ENCODE results near the gene COQ9.

COQ9 gene

DNA sequence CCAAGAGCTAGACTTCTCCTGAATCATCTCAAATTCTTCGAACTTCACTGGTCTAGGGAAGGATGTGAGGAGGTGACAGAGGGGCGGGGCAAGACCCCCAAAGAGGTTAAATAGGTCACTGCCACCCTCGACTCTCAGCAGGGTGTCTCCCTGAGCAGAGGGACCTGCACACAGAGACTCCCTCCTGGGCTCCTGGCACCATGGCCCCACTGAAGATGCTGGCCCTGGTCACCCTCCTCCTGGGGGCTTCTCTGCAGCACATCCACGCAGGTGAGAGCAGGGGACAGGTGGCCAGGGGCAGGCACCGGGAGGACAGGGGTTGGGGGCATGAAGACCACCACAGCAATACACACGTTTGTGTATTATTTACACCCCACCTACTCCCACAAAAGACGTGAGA is 33.5 kb upstream of the COQ9 start:
- H3K9ac ChIP-seq (ENCODE audit: low read depth, low read length, poor library complexity, severe bottlenecking) = no peak overlapping the region
- no peaks in the 10 kb centered on the region for H3K9me3 ChIP-seq (ENCODE audit: insufficient read depth, low read depth, low read length)
- H3K79me2 ChIP-seq (ENCODE audit: insufficient read depth, low read length) = no peaks in the 10 kb centered on the region
- H3K4me3 ChIP-seq (ENCODE audit: low read length, poor library complexity, severe bottlenecking) = no peak overlapping the region
- no peaks in the 10 kb centered on the region for H3K9me2 ChIP-seq (replicated peaks; ENCODE audit: low read depth, low read length)
- H3K36me3 ChIP-seq (ENCODE audit: insufficient read depth, low read length) = no peaks in the 10 kb centered on the region
- no peaks in the 10 kb centered on the region for H4K20me1 ChIP-seq (ENCODE audit: insufficient read depth, low read length, poor library complexity, severe bottlenecking)
- H2AFZ ChIP-seq (ENCODE audit: low read length) = no peak overlapping the region
- no peak overlapping the region for H3K4me2 ChIP-seq (ENCODE audit: low read depth, low read length, poor library complexity, severe bottlenecking)
- no peaks in the 10 kb centered on the region for H3F3A ChIP-seq (ENCODE audit: low read depth)
- H3K4me1 ChIP-seq (ENCODE audit: insufficient read depth, low read length, poor library complexity, severe bottlenecking) = peaks cover 13% of the 10 kb centered on the region
- no peak for TF ChIP-seq EZH2phosphoT487 (IDR thresholded peaks at IDR 0.05; ENCODE audit: borderline replicate concordance)
- TF ChIP-seq, protein P1, sequence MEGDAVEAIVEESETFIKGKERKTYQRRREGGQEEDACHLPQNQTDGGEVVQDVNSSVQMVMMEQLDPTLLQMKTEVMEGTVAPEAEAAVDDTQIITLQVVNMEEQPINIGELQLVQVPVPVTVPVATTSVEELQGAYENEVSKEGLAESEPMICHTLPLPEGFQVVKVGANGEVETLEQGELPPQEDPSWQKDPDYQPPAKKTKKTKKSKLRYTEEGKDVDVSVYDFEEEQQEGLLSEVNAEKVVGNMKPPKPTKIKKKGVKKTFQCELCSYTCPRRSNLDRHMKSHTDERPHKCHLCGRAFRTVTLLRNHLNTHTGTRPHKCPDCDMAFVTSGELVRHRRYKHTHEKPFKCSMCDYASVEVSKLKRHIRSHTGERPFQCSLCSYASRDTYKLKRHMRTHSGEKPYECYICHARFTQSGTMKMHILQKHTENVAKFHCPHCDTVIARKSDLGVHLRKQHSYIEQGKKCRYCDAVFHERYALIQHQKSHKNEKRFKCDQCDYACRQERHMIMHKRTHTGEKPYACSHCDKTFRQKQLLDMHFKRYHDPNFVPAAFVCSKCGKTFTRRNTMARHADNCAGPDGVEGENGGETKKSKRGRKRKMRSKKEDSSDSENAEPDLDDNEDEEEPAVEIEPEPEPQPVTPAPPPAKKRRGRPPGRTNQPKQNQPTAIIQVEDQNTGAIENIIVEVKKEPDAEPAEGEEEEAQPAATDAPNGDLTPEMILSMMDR (conservative IDR thresholded peaks at IDR 0.05; ENCODE audit: low read length) = no peak
- no peaks in the 10 kb centered on the region for H3K27me3 ChIP-seq (ENCODE audit: insufficient read depth, low read length, poor library complexity, severe bottlenecking)

- H3K27me3 ChIP-seq (ENCODE audit: insufficient read depth, low read length, poor library complexity, severe bottlenecking) = no peaks in the 10 kb centered on the region
- H3K9me3 ChIP-seq (ENCODE audit: insufficient read depth, low read depth, low read length) = no peaks in the 10 kb centered on the region
- no peaks in the 10 kb centered on the region for H3K9me2 ChIP-seq (replicated peaks; ENCODE audit: low read depth, low read length)
- H3K4me2 ChIP-seq (ENCODE audit: low read depth, low read length, poor library complexity, severe bottlenecking) = no peak overlapping the region
- peaks cover 18% of the 10 kb centered on the region for H3K4me1 ChIP-seq (ENCODE audit: insufficient read depth, low read length, poor library complexity, severe bottlenecking)
- no peak overlapping the region; the same call in 1 of the 2 replicates for H2AFZ ChIP-seq (ENCODE audit: low read length)
- TF ChIP-seq, protein P1 (conservative IDR thresholded peaks at IDR 0.05; ENCODE audit: low read length) = no peak
- no peak for TF ChIP-seq EZH2phosphoT487 (IDR thresholded peaks at IDR 0.05; ENCODE audit: borderline replicate concordance)
- no peaks in the 10 kb centered on the region for H3F3A ChIP-seq (ENCODE audit: low read depth)
- no peaks in the 10 kb centered on the region for H4K20me1 ChIP-seq (ENCODE audit: insufficient read depth, low read length, poor library complexity, severe bottlenecking)
- H3K4me3 ChIP-seq (ENCODE audit: low read length, poor library complexity, severe bottlenecking) = no peak overlapping the region
- H3K79me2 ChIP-seq (ENCODE audit: insufficient read depth, low read length) = no peaks in the 10 kb centered on the region
- no peaks in the 10 kb centered on the region for H3K36me3 ChIP-seq (ENCODE audit: insufficient read depth, low read length)
- no peak overlapping the region for H3K9ac ChIP-seq (ENCODE audit: low read depth, low read length, poor library complexity, severe bottlenecking)
Observed at GRCh38 chr16:57416084-57416483, 31.2 kb upstream of the COQ9 start.

- H4K20me1 ChIP-seq (ENCODE audit: insufficient read depth, low read length, poor library complexity, severe bottlenecking) = no peaks in the 10 kb centered on the region
- H3K4me1 ChIP-seq (ENCODE audit: insufficient read depth, low read length, poor library complexity, severe bottlenecking) = peaks cover 18% of the 10 kb centered on the region
- H3K79me2 ChIP-seq (ENCODE audit: insufficient read depth, low read length) = no peaks in the 10 kb centered on the region
- H3K9ac ChIP-seq (ENCODE audit: low read depth, low read length, poor library complexity, severe bottlenecking) = peak overlapping the region; percentile 6
- H3F3A ChIP-seq (ENCODE audit: low read depth) = no peaks in the 10 kb centered on the region
- no peaks in the 10 kb centered on the region for H3K36me3 ChIP-seq (ENCODE audit: insufficient read depth, low read length)
- peak overlapping the region; percentile 36 for H3K4me2 ChIP-seq (ENCODE audit: low read depth, low read length, poor library complexity, severe bottlenecking)
- no peak for TF ChIP-seq EZH2phosphoT487 (IDR thresholded peaks at IDR 0.05; ENCODE audit: borderline replicate concordance)
- TF ChIP-seq, protein P1 (conservative IDR thresholded peaks at IDR 0.05; ENCODE audit: low read length) = no peak
- H3K9me3 ChIP-seq (ENCODE audit: insufficient read depth, low read depth, low read length) = no peaks in the 10 kb centered on the region
- H3K9me2 ChIP-seq (replicated peaks; ENCODE audit: low read depth, low read length) = no peaks in the 10 kb centered on the region
- no peak overlapping the region for H2AFZ ChIP-seq (ENCODE audit: low read length)
- no peak overlapping the region for H3K4me3 ChIP-seq (ENCODE audit: low read length, poor library complexity, severe bottlenecking)
- H3K27me3 ChIP-seq (ENCODE audit: insufficient read depth, low read length, poor library complexity, severe bottlenecking) = no peaks in the 10 kb centered on the region
Observed at GRCh38 chr16:57419506-57419905, 27.8 kb upstream of the COQ9 start.
